OCI-LY3 (cell line): Measurements from ENCODE around the gene NUAK2.

Experiments used
- CTCF ChIP-seq: fragments of 200-600, 300-600 bp; sonication (generic); IDR thresholded peaks from 2 replicates; pipeline ENCODE4 v1.5.1; 2014; ENCODE audit warnings: antibody characterized with exemption, low read length, low read depth
- EZH2phosphoT487 ChIP-seq: fragments of 200-600 bp; shearing (Covaris generic); IDR thresholded peaks from 2 replicates; pipeline ENCODE4 v1.6.1; 2018; ENCODE audit warnings: antibody characterized with exemption, mixed run types, low read depth

- TF ChIP-seq CTCF (no peak), EZH2phosphoT487 (no peak)
Observed at GRCh38 chr1:205315008-205315618, 6.4 kb downstream of the NUAK2 start.
